Hepatocyte (in vitro differentiated cells): ENCODE results near the gene CCL25. TPM values are rescaled to one million over a fixed set of nuclear protein-coding genes. Genes with fewer than 3 reads are reported as not detected.
"Not testable (repeated sequence)": the region's sequence is repeated elsewhere in the genome, so short reads cannot be mapped to it uniquely, and the experiment has no call there.

Experiments
- DNase-seq: peaks from one replicate; pipeline ENCODE4 v3.0.0-alpha.2; 2016; ENCODE audit warnings: low spot score
- H2AFZ ChIP-seq: fragments of 200-600 bp; sonication (generic); 2 replicates; pipeline ENCODE4 v1.6.0; 2016; ENCODE audit warnings: antibody characterized with exemption, mild to moderate bottlenecking
- H3K27ac ChIP-seq: fragments of 200-600 bp; sonication (generic); 2 replicates; pipeline ENCODE4 v1.5.1; 2016; ENCODE audit warnings: mild to moderate bottlenecking
- H3K27me3 ChIP-seq: fragments of 200-600 bp; sonication (generic); 2 replicates; pipeline ENCODE4 v1.6.1; 2016
- H3K36me3 ChIP-seq: fragments of 200-600 bp; sonication (generic); replicated peaks from 2 replicates; pipeline ENCODE4 v1.5.1; 2016; ENCODE audit warnings: low read depth; ENCODE audit not compliant: insufficient read depth
- H3K4me1 ChIP-seq: fragments of 200-600 bp; sonication (generic); 2 replicates; pipeline ENCODE4 v1.5.1; 2016; ENCODE audit warnings: mild to moderate bottlenecking, moderate library complexity; ENCODE audit not compliant: insufficient read depth
- H3K4me2 ChIP-seq: fragments of 200-600 bp; sonication (generic); 2 replicates; pipeline ENCODE4 v1.6.0; 2016
- H3K4me3 ChIP-seq: fragments of 200-600 bp; sonication (generic); 2 replicates; pipeline ENCODE4 v1.5.1; 2016; ENCODE audit warnings: mild to moderate bottlenecking
- H3K79me2 ChIP-seq: fragments of 200-600 bp; sonication (generic); 2 replicates; pipeline ENCODE4 v1.6.0; 2017; ENCODE audit warnings: mild to moderate bottlenecking
- H3K9me2 ChIP-seq: fragments of 200-600 bp; sonication (generic); replicated peaks from 2 replicates; pipeline ENCODE4 v1.6.0; 2017; ENCODE audit warnings: mild to moderate bottlenecking; ENCODE audit not compliant: insufficient read depth
- H3K9me3 ChIP-seq: fragments of 200-600 bp; sonication (generic); 2 replicates; pipeline ENCODE4 v1.5.1; 2016; ENCODE audit warnings: low read depth, mild to moderate bottlenecking
- H4K20me1 ChIP-seq: fragments of 200-600 bp; sonication (generic); 2 replicates; pipeline ENCODE4 v1.6.0; 2016; ENCODE audit warnings: mild to moderate bottlenecking; ENCODE audit not compliant: insufficient read depth, poor library complexity, severe bottlenecking
- EZH2 ChIP-seq: fragments of 200-600 bp; sonication (generic); IDR thresholded peaks from 2 replicates; pipeline ENCODE4 v1.6.1; 2016; ENCODE audit warnings: antibody characterized with exemption, mild to moderate bottlenecking, borderline replicate concordance
- EZH2phosphoT487 ChIP-seq: fragments of 200-600 bp; sonication (generic); IDR thresholded peaks from one replicate; pipeline ENCODE4 v1.6.1; 2018; ENCODE audit warnings: antibody characterized with exemption, mild to moderate bottlenecking, low read depth, moderate library complexity; ENCODE audit not compliant: unreplicated experiment, severe bottlenecking
- WGBS: methylation state at CpG from one replicate; pipeline ENCODE4 v1.1.6; 2016; ENCODE audit warnings: low lambda C conversion rate; ENCODE audit errors: missing lambda C conversion rate; 5-methylcytosine and 5-hydroxymethylcytosine counted together
- polyA plus RNA-seq: library from polyadenylated mRNA; unstranded; fragments of >200 nt; fragmentation: Nextera tagmentation; extraction: Ambion mirVana; gene quantifications from 2 replicates; pipeline ENCODE4 v1.2.1, GENCODE V29; 2016
- total RNA-seq: library from RNA; depleted of rRNA; stranded (reverse); fragments of >200 nt; gene quantifications from 2 replicates; pipeline ENCODE4 v1.2.3, GENCODE V29; 2014
- TF ChIP-seq, protein P1 (sequence below): fragments of 200-600 bp; sonication (generic); IDR thresholded peaks from 2 replicates; pipeline ENCODE4 v1.5.1; 2016; ENCODE audit warnings: antibody characterized with exemption, mild to moderate bottlenecking; ENCODE audit not compliant: poor library complexity

The CCL25 gene
- total and polyA plus RNA-seq, 2 experiments from 2014 or later = not detected

DNA sequence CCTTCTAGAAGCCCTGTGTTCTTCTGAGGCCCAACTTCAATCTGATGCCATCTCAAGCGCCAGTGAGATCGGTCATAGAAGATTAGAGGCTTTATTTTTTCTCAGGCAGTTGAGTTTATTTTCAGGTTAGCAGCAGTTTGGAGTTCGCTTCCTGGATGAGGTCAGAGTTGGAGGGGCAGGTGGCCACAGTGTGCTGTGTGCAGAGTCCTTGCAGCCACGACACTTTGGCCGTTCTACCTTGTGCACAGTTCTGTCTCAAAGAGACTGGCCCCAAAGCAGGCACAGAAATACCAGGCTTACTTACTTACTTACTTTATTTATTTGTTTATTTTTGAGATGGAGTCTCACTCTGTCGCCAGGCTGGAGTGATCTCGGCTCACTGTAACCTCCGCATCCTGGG is 31.2 kb upstream of the CCL25 start:
- TF ChIP-seq EZH2phosphoT487 (no peak), EZH2 (no peak)
- TF ChIP-seq, protein P1, sequence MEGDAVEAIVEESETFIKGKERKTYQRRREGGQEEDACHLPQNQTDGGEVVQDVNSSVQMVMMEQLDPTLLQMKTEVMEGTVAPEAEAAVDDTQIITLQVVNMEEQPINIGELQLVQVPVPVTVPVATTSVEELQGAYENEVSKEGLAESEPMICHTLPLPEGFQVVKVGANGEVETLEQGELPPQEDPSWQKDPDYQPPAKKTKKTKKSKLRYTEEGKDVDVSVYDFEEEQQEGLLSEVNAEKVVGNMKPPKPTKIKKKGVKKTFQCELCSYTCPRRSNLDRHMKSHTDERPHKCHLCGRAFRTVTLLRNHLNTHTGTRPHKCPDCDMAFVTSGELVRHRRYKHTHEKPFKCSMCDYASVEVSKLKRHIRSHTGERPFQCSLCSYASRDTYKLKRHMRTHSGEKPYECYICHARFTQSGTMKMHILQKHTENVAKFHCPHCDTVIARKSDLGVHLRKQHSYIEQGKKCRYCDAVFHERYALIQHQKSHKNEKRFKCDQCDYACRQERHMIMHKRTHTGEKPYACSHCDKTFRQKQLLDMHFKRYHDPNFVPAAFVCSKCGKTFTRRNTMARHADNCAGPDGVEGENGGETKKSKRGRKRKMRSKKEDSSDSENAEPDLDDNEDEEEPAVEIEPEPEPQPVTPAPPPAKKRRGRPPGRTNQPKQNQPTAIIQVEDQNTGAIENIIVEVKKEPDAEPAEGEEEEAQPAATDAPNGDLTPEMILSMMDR = no peak
- no peaks in the 10 kb centered on the region for H3K27me3 ChIP-seq
- no peaks in the 10 kb centered on the region for H3K36me3 ChIP-seq
- H2AFZ ChIP-seq = no peak overlapping the region
- no peak for DNase-seq
- WGBS = 98% methylated on average over 8 of the region's 8 CpGs
- H3K9me3 ChIP-seq = no peaks in the 10 kb centered on the region
- no peaks in the 10 kb centered on the region for H3K79me2 ChIP-seq
- H3K4me2 ChIP-seq = no peak overlapping the region
- no peaks in the 10 kb centered on the region for H3K4me1 ChIP-seq
- H3K9me2 ChIP-seq = no peaks in the 10 kb centered on the region
- H3K27ac ChIP-seq = no peak overlapping the region
- H3K4me3 ChIP-seq = no peak overlapping the region
- no peaks in the 10 kb centered on the region for H4K20me1 ChIP-seq

DNA sequence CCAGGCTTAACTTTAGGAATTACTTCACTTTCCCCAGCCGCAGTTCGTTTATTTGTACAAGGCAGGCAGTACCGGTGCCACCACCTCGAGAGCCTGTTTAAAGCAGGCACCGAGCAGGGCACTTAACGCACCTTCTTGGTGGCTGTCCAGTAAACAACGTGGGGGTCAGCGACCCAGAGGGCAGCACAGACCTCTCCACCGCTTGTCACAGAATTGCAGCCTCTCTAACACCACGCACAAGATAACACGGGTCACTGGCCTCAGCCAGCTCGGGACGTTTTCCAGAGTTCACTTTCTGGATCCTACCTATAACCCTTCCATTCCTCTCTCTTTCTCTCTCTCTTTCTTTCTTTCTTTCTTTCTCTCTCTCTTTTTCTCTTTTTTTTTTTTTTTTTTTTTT is 30.3 kb upstream of the CCL25 start:
- no peaks in the 10 kb centered on the region for H3K9me2 ChIP-seq
- WGBS = 80% methylated on average over 13 of the region's 13 CpGs
- DNase-seq = no peak
- H3K4me1 ChIP-seq = no peaks in the 10 kb centered on the region
- H2AFZ ChIP-seq = no peak overlapping the region
- H3K4me2 ChIP-seq = no peak overlapping the region
- H3K27me3 ChIP-seq = no peaks in the 10 kb centered on the region
- TF ChIP-seq, protein P1 = no peak
- TF ChIP-seq EZH2 = no peak
- no peak for TF ChIP-seq EZH2phosphoT487
- no peaks in the 10 kb centered on the region for H4K20me1 ChIP-seq
- no peaks in the 10 kb centered on the region for H3K9me3 ChIP-seq
- no peaks in the 10 kb centered on the region for H3K79me2 ChIP-seq
- no peak overlapping the region for H3K27ac ChIP-seq
- no peaks in the 10 kb centered on the region for H3K36me3 ChIP-seq
- H3K4me3 ChIP-seq = no peak overlapping the region

DNA sequence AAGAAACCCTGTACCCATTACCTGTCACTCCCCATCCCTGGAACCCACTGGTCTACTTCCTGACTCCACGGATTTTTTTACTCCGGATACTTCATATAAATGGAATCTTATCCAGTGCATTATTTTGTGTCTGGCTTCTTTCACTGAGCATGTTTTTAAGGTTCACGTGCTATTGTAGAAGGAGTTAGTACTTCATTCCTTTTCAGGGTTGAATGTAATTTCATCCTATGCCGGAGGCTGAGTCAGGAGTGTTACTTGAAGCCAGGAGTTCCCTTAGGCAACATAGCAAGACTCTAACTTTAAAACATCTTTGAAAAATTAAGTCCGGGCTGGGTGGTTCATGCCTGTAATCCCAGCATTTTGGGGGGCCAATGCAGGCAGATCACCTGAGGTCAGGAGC is 29.2 kb upstream of the CCL25 start:
- 80% methylated on average over 5 of the region's 5 CpGs for WGBS
- H3K4me3 ChIP-seq = no peak overlapping the region
- H3K9me3 ChIP-seq = no peaks in the 10 kb centered on the region
- H3K9me2 ChIP-seq = no peaks in the 10 kb centered on the region
- no peaks in the 10 kb centered on the region for H4K20me1 ChIP-seq
- H3K79me2 ChIP-seq = no peaks in the 10 kb centered on the region
- H3K27ac ChIP-seq = no peak overlapping the region
- no peaks in the 10 kb centered on the region for H3K36me3 ChIP-seq
- H3K4me1 ChIP-seq = no peaks in the 10 kb centered on the region
- no peak overlapping the region for H2AFZ ChIP-seq
- DNase-seq = no peak
- no peaks in the 10 kb centered on the region for H3K27me3 ChIP-seq
- TF ChIP-seq EZH2phosphoT487 = no peak
- TF ChIP-seq, protein P1 = no peak
- TF ChIP-seq EZH2 = no peak
- no peak overlapping the region for H3K4me2 ChIP-seq

DNA sequence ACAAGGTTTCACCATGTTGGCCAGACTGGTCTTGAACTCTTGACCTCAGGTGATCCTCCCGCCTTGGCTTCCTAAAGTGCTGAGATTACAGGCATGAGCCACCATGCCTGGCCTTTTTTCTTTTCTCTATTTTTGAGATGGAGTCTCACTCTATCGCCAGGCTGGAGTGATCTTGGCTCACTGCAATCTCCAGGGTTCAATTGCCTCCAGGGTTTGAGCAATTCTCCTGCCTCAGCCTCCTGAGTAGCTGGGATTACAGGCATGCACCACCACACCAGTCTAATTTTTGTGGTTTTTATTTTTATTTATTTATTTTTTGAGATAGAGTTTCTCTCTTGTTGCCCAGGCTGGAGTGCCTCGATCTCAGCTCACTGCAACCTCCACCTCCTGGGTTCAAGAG is 28.3 kb upstream of the CCL25 start:
- not testable (repeated sequence) for H4K20me1 ChIP-seq, H3K79me2 ChIP-seq, H3K4me1 ChIP-seq, H3K4me2 ChIP-seq, H3K36me3 ChIP-seq, DNase-seq, H3K9me3 ChIP-seq, H2AFZ ChIP-seq, H3K4me3 ChIP-seq, H3K27ac ChIP-seq, H3K9me2 ChIP-seq, H3K27me3 ChIP-seq
- 100% methylated on average over 3 of the region's 3 CpGs for WGBS
